ENCODE measurements around the gene BYSL.

DNA sequence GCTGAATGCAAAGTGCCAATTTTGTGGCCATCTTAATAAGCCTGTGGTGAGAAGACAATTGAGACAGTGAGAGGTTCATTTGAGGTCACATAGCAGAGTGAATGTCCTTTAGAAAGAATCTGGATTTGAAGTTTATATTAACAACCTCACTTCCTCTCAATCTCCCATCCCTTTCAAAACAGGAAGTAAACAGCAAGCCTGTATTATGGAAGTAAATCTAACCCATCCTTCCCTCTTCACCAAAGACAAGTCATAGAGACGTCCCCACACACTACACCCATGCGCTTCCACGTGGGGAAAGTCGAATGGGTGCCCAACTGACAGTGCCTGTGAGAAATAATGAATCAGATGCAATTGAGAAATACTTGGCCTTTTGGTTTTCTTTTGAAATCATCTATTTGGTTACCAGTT is 49.1 kb downstream of the BYSL start:
- TF ChIP-seq ZFP36 (IDR thresholded peaks at IDR 0.05; ENCODE audit: low read depth, low read length, partially characterized antibody) = no peak
- no peak for TF ChIP-seq TAF1 (IDR thresholded peaks at IDR 0.05; ENCODE audit: control insufficient read depth, extremely low read depth, insufficient read depth, low read length, severe bottlenecking)
- no peak for TF ChIP-seq ZNF766 (CRISPR knock-in tag; conservative IDR thresholded peaks at IDR 0.05)
- TF ChIP-seq ZNF121 (CRISPR knock-in tag; conservative IDR thresholded peaks at IDR 0.05) = no peak
- TF ChIP-seq NR1H2 (CRISPR knock-in tag; IDR thresholded peaks at IDR 0.05) = no peak
- TF ChIP-seq POLR2AphosphoS5 (IDR thresholded peaks at IDR 0.05; ENCODE audit: control insufficient read depth, insufficient read depth, low read depth, low read length) = no peak
- no peak for TF ChIP-seq POLR2AphosphoS2 (IDR thresholded peaks at IDR 0.05; ENCODE audit: low read length)
- TF ChIP-seq, protein P1, sequence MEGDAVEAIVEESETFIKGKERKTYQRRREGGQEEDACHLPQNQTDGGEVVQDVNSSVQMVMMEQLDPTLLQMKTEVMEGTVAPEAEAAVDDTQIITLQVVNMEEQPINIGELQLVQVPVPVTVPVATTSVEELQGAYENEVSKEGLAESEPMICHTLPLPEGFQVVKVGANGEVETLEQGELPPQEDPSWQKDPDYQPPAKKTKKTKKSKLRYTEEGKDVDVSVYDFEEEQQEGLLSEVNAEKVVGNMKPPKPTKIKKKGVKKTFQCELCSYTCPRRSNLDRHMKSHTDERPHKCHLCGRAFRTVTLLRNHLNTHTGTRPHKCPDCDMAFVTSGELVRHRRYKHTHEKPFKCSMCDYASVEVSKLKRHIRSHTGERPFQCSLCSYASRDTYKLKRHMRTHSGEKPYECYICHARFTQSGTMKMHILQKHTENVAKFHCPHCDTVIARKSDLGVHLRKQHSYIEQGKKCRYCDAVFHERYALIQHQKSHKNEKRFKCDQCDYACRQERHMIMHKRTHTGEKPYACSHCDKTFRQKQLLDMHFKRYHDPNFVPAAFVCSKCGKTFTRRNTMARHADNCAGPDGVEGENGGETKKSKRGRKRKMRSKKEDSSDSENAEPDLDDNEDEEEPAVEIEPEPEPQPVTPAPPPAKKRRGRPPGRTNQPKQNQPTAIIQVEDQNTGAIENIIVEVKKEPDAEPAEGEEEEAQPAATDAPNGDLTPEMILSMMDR (IDR thresholded peaks at IDR 0.05 in 2 of 3, conservative IDR thresholded peaks at IDR 0.05 in 1 of 3; ENCODE audit: insufficient read depth in 2 of 3, low read depth in 1 of 3, low read length in 3 of 3) = no peak
- no peak for TF ChIP-seq KLF13 (tag; IDR thresholded peaks at IDR 0.05; ENCODE audit: borderline replicate concordance, low read depth)
- no peak for TF ChIP-seq MAFK (IDR thresholded peaks at IDR 0.05; ENCODE audit: low read length)
- TF ChIP-seq, protein P2, sequence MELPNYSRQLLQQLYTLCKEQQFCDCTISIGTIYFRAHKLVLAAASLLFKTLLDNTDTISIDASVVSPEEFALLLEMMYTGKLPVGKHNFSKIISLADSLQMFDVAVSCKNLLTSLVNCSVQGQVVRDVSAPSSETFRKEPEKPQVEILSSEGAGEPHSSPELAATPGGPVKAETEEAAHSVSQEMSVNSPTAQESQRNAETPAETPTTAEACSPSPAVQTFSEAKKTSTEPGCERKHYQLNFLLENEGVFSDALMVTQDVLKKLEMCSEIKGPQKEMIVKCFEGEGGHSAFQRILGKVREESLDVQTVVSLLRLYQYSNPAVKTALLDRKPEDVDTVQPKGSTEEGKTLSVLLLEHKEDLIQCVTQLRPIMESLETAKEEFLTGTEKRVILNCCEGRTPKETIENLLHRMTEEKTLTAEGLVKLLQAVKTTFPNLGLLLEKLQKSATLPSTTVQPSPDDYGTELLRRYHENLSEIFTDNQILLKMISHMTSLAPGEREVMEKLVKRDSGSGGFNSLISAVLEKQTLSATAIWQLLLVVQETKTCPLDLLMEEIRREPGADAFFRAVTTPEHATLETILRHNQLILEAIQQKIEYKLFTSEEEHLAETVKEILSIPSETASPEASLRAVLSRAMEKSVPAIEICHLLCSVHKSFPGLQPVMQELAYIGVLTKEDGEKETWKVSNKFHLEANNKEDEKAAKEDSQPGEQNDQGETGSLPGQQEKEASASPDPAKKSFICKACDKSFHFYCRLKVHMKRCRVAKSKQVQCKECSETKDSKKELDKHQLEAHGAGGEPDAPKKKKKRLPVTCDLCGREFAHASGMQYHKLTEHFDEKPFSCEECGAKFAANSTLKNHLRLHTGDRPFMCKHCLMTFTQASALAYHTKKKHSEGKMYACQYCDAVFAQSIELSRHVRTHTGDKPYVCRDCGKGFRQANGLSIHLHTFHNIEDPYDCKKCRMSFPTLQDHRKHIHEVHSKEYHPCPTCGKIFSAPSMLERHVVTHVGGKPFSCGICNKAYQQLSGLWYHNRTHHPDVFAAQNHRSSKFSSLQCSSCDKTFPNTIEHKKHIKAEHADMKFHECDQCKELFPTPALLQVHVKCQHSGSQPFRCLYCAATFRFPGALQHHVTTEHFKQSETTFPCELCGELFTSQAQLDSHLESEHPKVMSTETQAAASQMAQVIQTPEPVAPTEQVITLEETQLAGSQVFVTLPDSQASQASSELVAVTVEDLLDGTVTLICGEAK (IDR thresholded peaks at IDR 0.05) = no peak
- TF ChIP-seq, protein P2 (CRISPR knock-in tag; IDR thresholded peaks at IDR 0.05) = no peak
- no peak for TF ChIP-seq JUND (IDR thresholded peaks at IDR 0.05; ENCODE audit: borderline replicate concordance, low read depth, low read length)
- no peak for TF ChIP-seq JUND (tag; IDR thresholded peaks at IDR 0.05; ENCODE audit: borderline replicate concordance, low read depth, low read length)
